Fibroblast of villous mesenchyme (primary cell): ENCODE data around the gene LCN6. TPM values are rescaled to one million over a fixed set of nuclear protein-coding genes. Genes with fewer than 3 reads are reported as not detected.

Experiments used
- DNase-seq: peaks from one replicate; pipeline ENCODE4 v3.0.0-alpha.2; 2010; ENCODE audit warnings: low read depth
- H3K4me3 ChIP-seq: 2 replicates; pipeline ENCODE4 v1.5.1; 2011; ENCODE audit warnings: low read depth, mild to moderate bottlenecking, low read length
- total RNA-seq: library from RNA; depleted of rRNA; stranded (reverse); fragments of >200 nt; gene quantifications from 2 replicates; pipeline ENCODE4 v1.2.3, GENCODE V29; 2012
- TF ChIP-seq, protein P1 (sequence below): IDR thresholded peaks from 2 replicates; pipeline ENCODE4 v1.5.1; 2012; ENCODE audit warnings: low read depth, mild to moderate bottlenecking, low read length; ENCODE audit not compliant: insufficient read depth

The LCN6 gene
- total RNA-seq, 1 donor: not detected

DNA sequence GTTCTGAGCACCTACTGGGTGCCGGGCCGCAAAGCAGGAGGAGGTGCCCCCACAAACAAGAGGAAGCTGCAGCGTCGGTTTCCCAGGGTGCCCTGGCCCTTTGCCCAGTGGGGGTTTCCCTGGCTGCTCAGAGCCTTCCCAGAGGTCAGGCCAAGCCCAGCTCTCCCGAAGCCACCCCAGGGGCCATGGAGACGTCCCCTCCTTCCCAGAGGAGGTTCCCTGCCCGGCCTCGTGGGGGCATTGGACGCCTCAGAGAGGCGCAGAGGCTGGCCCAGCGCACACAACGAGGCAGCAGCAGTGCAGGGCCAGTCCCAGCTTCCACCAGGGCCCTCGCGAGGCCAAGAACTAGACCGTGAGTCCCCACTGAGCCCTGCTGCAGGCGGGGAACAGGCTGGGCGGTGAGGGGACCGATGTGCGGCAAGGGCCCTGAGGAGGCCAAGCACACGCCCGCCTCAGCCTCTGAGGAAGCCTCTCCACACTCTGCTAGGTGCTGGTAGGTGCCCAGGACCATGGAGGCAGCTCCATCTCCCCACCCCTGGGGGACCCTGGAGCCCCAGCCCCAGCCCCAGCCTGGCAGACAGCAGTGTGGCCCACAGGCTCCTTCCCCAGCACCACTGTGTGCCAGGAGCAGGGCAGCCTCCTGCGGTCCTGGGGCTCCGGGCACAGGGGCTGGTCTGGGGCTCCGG lies 29.0 kb downstream of the LCN6 start:
- DNase-seq: no peak
- TF ChIP-seq, protein P1, sequence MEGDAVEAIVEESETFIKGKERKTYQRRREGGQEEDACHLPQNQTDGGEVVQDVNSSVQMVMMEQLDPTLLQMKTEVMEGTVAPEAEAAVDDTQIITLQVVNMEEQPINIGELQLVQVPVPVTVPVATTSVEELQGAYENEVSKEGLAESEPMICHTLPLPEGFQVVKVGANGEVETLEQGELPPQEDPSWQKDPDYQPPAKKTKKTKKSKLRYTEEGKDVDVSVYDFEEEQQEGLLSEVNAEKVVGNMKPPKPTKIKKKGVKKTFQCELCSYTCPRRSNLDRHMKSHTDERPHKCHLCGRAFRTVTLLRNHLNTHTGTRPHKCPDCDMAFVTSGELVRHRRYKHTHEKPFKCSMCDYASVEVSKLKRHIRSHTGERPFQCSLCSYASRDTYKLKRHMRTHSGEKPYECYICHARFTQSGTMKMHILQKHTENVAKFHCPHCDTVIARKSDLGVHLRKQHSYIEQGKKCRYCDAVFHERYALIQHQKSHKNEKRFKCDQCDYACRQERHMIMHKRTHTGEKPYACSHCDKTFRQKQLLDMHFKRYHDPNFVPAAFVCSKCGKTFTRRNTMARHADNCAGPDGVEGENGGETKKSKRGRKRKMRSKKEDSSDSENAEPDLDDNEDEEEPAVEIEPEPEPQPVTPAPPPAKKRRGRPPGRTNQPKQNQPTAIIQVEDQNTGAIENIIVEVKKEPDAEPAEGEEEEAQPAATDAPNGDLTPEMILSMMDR: no peak
- H3K4me3 ChIP-seq: no peak overlapping the region

DNA sequence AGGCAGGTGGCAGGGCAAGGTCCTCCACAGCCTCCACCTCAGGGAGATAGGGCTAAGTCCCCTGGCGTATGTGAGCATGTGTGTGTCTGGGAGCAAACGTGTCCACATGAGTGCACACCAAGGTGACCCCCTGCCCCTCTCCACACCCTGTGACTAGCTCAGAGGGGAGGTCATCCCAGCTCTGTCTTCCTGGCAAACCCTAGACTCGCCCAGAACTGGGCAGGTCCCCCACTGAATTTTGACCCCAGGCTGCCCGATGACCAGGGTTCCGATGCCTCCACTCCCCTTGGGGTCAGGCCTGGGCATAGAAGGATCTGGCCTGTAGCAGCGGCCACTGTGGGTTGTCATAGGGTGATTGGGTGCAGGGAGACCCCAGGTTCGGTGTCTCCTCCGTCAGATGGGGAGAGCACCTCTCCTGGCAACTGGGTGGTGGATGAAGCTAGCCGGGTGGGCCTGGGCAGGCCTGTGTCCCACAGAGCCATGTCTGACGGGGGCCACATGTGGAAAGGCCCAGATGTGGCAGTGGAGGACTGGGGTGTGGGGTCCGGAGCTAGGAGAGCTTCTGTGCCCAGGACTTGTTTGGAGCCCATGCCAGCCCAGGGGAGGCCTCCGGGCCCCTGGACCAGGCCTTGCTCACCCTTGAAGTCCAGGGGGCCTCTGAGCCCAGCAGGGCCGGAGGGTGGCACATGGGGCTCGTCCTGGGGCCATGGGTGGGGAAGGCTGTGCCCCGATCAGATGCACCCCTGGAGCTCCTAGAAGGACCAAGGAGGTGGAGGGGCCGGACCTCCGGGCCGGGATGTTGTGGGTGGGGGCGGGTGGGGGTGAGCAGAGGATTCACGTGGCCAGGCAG lies 29.8 kb downstream of the LCN6 start:
- H3K4me3 ChIP-seq: no peak overlapping the region
- DNase-seq: no peak
- TF ChIP-seq, protein P1: no peak

DNA sequence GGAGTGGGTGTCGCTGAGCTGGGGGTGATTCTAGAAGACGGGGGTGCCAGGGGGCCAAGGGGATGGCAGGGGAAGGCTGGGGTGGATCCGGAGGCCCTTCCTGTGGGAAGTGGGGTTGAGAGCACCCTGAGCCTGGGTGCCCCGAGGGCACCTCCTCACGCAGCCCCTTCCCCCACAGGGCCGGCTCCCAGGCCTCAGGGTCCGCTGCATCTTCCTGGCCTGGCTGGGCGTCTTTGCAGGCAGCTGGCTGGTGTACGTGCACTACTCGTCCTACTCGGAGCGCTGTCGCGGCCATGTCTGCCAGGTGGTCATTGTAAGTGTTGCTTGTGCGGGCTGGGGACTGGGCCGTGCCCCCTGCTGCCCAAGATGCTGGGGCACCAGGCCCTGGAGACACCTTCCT lies 30.9 kb downstream of the LCN6 start:
- no peak for DNase-seq
- no peak overlapping the region for H3K4me3 ChIP-seq
- TF ChIP-seq, protein P1: no peak

DNA sequence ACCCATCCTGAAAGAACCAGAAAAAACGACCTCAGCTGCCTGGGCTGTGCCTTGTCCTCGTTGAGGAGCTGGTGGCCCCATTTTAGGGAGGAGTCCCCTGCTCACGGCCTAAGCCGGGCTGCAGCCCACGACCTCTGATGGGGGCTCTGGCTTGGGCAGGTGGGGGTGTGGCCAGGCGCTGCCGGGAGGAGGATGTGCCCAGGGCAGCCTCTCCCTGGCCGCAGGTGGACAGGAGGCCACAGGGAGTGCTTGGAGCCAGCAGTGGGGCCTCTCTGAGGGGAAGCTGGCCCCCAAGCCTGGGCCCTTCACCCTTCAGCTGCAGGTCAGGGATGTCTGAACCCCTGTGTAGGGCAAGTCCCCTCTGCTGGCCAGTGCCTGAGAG lies 33.4 kb downstream of the LCN6 start:
- TF ChIP-seq, protein P1: no peak
- DNase-seq: no peak
- no peak overlapping the region for H3K4me3 ChIP-seq

DNA sequence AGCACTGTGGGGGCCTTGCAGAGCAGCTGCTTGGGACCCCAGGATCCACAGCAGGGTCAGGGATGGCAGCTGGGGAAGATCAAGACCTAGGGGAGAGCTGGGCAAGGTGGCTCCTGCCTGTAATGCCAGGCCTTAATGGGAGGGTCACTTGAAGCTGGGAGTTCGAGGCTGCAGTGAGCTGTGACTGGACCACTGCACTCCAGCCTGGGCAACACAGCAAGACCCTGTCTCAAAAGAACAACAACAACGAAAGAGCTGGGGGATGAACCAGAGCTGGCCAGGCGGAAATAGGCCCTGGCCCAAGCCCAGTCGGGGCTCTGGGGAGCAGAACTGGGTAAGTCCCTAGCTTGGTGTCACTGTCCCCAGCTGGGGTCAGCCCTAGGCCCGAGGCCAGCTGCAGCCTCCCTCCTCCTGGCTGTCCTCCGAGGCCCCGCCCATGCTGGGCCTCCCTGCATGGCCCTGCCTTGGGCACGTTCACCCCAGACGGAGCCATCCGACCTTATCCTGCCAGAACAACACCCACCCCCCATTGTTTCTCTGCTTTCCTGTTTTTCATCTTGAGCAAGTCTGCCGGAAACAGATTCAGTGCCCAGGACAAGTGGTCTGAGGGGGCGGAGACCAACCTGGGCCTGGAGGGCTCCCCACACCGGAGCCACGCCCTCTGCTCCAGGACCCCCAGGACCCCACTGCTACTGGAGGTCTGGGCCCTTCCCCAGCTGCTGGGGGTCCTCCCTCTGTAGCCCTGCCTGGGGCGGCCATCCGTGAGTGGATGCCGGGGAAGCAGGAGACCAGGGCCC lies 34.0 kb downstream of the LCN6 start:
- no peak for DNase-seq
- H3K4me3 ChIP-seq: no peak overlapping the region
- TF ChIP-seq, protein P1: no peak

DNA sequence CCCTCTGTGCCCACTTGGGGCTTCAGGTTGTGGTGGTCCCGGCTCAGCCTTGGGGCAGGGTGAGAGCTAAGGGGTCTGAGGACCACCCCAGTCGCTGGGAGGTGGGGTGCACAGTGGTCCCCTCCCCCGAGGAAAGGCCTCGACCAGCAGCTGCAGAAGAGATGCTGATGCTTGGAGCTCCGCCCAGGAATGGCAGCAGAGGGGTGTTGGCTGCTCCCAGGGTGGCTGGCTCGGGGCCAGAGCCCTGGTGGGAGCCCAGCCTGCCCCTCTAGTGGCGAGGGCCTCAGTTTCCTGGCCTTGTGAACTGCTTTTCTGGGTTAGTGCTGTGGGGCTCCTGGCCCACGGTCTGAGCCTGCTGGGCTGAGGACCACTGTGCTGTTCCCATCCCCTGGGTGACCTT lies 34.8 kb downstream of the LCN6 start:
- TF ChIP-seq, protein P1: no peak
- H3K4me3 ChIP-seq: no peak overlapping the region
- DNase-seq: no peak
